ENCODE results near the gene KSR1.
"Not testable (repeated sequence)": the region's sequence is repeated elsewhere in the genome, so short reads cannot be mapped to it uniquely, and the experiment has no call there.

KSR1 gene

GRCh38 chr17:27427166-27427862, 28.9 kb upstream of the KSR1 start:
- DNase-seq: not testable (repeated sequence)

- no peak for DNase-seq
Observed at GRCh38 chr17:27428781-27429505, 27.3 kb upstream of the KSR1 start.

- DNase-seq: no peak
Observed at GRCh38 chr17:27429666-27430382, 26.4 kb upstream of the KSR1 start.

- no peak for DNase-seq
Observed at GRCh38 chr17:27430383-27430840, 25.8 kb upstream of the KSR1 start.

GRCh38 chr17:27430882-27431491, 25.3 kb upstream of the KSR1 start:
- DNase-seq: no peak

GRCh38 chr17:27433521-27433920, 22.7 kb upstream of the KSR1 start:
- no peak for DNase-seq

GRCh38 chr17:27435431-27436070, 20.7 kb upstream of the KSR1 start:
- DNase-seq: not testable (repeated sequence)

- no peak for DNase-seq
Observed at GRCh38 chr17:27438348-27438998, 17.8 kb upstream of the KSR1 start.

- no peak for DNase-seq
Observed at GRCh38 chr17:27439342-27439741, 16.9 kb upstream of the KSR1 start.

GRCh38 chr17:27442702-27443101, 13.5 kb upstream of the KSR1 start:
- DNase-seq: no peak

- DNase-seq: no peak
Observed at GRCh38 chr17:27443491-27443890, 12.8 kb upstream of the KSR1 start.

GRCh38 chr17:27445971-27446370, 10.3 kb upstream of the KSR1 start:
- no peak for DNase-seq

GRCh38 chr17:27446569-27447301, 9.5 kb upstream of the KSR1 start:
- no peak for DNase-seq

GRCh38 chr17:27448534-27448933, 7.7 kb upstream of the KSR1 start:
- DNase-seq: not testable (repeated sequence)

GRCh38 chr17:27449541-27449940, 6.7 kb upstream of the KSR1 start:
- DNase-seq: no peak

- no peak for DNase-seq
Observed at GRCh38 chr17:27449988-27450387, 6.3 kb upstream of the KSR1 start.

GRCh38 chr17:27450416-27450815, 5.8 kb upstream of the KSR1 start:
- DNase-seq: no peak

GRCh38 chr17:27451906-27452305, 4.3 kb upstream of the KSR1 start:
- no peak for DNase-seq

- DNase-seq: no peak
Observed at GRCh38 chr17:27452828-27453227, 3.4 kb upstream of the KSR1 start.

- no peak for DNase-seq
Observed at GRCh38 chr17:27453471-27453870, 2.8 kb upstream of the KSR1 start.

GRCh38 chr17:27454089-27454488, 2.2 kb upstream of the KSR1 start:
- no peak for DNase-seq

All from central memory CD4-positive, alpha-beta T cell (primary cell).